GM12891 (cell line): Measurements from ENCODE around the gene MOCS1.

Experiments used
- DNase-seq: peaks from one replicate; pipeline ENCODE4 v3.0.0; 2011; ENCODE audit warnings: low spot score; ENCODE audit not compliant: insufficient read length
- FAIRE-seq: peaks from 2 replicates; lab custom pipeline; 2011; peaks lifted over from hg19 to GRCh38; lab: Jason Lieb, UNC
- PAX5 ChIP-seq: IDR thresholded peaks from 2 replicates; pipeline ENCODE4 v1.6.1; 2011; ENCODE audit warnings: low read length, moderate library complexity, mild to moderate bottlenecking; ENCODE audit not compliant: insufficient read depth, severe bottlenecking
- POLR2A ChIP-seq: IDR thresholded peaks from 2 replicates; pipeline ENCODE4 v1.6.1; 2011; ENCODE audit warnings: low read depth, low read length, control low read depth
- POLR2AphosphoS5 ChIP-seq: IDR thresholded peaks from 2 replicates; pipeline ENCODE4 v1.6.1; 2011; ENCODE audit warnings: low read depth, low read length, control low read depth
- POU2F2 ChIP-seq: IDR thresholded peaks from 2 replicates; pipeline ENCODE4 v1.6.1; 2011; ENCODE audit warnings: low read depth, mild to moderate bottlenecking, control low read depth, low read length, moderate library complexity
- SPI1 ChIP-seq: IDR thresholded peaks from 2 replicates; pipeline ENCODE4 v1.6.1; 2011; ENCODE audit warnings: low read depth, low read length, control low read depth
- TAF1 ChIP-seq: IDR thresholded peaks from 2 replicates; pipeline ENCODE4 v1.6.1; 2011; ENCODE audit warnings: low read depth, low read length, control low read depth

The MOCS1 gene

DNA sequence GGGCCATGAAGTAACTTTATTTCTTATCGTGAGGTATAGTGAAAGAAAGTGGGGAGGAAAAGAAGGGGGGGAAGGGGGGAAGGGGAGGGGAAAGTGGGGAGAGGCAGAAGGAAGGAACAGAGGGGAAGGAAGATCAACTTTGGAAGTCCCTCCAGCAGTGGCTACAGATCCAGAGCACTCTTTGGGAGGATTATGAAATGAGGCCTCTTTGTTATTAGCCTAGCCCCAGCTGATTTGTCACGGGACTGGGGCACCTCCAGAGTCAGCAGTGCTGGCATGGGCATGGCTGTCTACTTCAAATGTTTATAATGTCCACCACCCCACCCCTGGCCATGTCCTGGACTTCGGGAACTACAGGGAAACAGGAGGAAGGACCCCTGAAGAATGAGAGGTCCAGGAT, 7.6 kb downstream of the MOCS1 start:
- FAIRE-seq (no peak), DNase-seq (no peak)
- no peak for TF ChIP-seq POLR2AphosphoS5

DNA sequence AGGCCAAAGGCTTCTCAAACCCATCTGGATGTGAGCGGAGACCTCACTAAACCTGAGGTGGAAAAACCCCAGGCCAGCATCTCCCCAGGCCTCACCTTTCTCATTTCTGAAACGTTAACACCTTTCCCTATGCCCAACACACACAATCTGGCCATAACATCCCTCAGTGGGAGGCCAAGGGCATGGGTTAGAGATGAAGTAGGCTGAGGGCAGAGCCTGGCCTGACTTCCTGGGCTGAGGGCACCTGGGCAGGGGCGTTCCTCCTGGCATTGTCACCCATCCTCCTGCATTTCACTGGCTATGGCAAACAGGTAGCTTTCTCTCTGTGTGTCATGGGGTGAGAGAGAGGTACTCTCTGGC, 8.4 kb downstream of the MOCS1 start:
- no peak for DNase-seq
- TF ChIP-seq SPI1 (no peak), TAF1 (no peak), POLR2A (no peak), PAX5 (no peak), POU2F2 (no peak), POLR2AphosphoS5 (no peak)
- no peak for FAIRE-seq

DNA sequence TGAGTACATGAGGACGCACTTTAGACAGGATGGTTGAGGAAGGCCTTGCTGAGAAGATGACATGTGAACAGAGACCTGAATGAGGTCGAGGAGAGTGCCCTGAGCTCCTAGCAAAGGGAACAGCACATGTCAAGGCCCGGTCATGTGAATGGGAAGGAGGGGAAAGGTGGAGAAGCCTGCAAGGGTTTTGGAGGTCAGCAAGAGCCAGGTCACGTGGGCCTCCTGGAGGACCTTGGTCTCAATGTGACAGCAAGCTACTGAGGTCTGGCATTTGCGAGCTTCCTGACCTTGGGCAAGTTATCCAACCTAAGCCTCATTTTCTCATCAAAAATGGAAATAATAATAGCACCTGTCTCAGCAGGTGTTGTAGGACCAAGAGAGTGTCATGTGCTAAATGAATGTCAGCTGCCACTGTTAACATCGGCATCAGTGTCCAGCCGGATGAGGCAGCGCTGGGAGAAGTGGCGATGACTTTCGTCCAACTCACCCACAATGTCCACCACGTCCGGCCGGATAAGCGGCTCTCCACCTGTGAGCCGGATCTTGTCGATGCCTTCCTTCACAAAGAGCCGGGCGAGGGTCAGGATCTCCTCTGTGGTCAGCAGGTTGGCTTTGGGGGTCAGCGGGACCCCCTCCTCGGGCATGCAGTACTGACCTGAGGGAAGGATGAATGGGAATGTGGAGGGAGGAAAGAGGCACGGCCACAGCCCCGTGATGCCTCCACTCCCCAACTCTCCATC, 8.9 kb downstream of the MOCS1 start:
- no peak for TF ChIP-seq POU2F2
- TF ChIP-seq TAF1, result no peak
- TF ChIP-seq POLR2AphosphoS5, result no peak
- no peak for TF ChIP-seq PAX5
- no peak for TF ChIP-seq POLR2A
- TF ChIP-seq SPI1, result no peak
- FAIRE-seq (no peak), DNase-seq (no peak)

DNA sequence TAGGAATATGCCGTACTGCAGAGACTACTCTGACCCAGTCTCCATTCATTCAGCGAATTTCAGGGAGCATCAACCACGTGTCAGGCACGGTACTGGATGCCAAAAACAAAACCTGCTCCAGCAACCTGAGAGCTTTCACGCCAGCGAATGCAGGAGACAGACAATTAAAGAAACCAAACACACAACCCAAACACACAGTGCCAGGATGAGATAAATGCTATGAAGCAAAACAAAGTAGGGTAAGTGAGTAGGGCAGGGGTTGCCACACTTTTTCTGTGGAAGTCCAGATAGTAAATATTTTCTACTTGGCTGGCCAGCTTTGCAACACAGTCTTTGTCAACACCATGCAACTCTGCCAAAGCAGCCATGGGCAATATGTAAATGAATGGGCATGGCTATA, 10.0 kb downstream of the MOCS1 start:
- FAIRE-seq (no peak), DNase-seq (no peak)
- TF ChIP-seq SPI1 (no peak), POLR2AphosphoS5 (no peak), TAF1 (no peak), PAX5 (no peak), POU2F2 (no peak), POLR2A (no peak)

DNA sequence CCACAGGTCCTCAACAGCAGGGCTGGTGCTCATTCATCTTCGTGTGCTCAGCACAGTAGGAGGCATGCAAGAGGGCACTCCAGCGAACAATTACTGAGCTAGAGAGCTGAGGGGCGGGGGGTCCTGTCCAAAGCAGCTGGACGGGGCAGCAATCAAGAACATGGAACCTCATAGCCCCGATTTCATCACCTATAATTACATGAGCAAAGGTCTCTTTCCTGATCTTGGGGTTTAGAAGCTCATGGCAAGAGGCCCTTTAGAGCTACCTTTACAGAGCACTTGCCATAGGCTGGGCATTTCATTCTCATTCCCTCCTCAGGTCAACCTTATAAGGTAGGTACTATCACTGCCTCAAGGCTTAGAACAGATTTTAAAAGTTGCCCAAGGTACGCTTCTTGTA, 10.4 kb downstream of the MOCS1 start:
- TF ChIP-seq SPI1, result no peak
- TF ChIP-seq PAX5, result no peak
- no peak for TF ChIP-seq POU2F2
- TF ChIP-seq TAF1, result no peak
- no peak for TF ChIP-seq POLR2AphosphoS5
- no peak for TF ChIP-seq POLR2A
- FAIRE-seq, result no peak
- DNase-seq, result no peak

DNA sequence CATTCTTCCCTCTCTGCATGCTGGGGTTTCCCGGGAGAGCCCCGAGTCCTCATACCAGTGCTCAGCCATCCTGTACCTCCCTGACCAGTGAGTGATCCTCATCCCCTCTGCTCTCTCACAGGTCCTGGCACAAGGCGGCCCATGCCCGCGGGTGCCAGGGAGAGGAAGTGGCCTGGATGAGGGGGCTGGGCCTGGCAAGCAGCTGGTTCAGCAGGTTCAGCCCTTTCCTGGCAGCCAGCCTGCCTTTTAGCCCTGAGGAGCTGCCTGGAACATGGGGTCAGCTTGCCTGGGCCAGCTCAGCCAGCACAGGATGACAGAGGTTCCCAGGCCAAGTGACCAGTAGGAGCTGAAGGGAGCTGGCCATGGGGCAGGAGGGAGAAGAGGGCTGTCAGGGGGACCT, 10.9 kb downstream of the MOCS1 start:
- DNase-seq, result no peak
- FAIRE-seq, result no peak
- TF ChIP-seq POU2F2 (no peak), TAF1 (no peak), PAX5 (no peak), POLR2AphosphoS5 (no peak), POLR2A (no peak), SPI1 (no peak)

DNA sequence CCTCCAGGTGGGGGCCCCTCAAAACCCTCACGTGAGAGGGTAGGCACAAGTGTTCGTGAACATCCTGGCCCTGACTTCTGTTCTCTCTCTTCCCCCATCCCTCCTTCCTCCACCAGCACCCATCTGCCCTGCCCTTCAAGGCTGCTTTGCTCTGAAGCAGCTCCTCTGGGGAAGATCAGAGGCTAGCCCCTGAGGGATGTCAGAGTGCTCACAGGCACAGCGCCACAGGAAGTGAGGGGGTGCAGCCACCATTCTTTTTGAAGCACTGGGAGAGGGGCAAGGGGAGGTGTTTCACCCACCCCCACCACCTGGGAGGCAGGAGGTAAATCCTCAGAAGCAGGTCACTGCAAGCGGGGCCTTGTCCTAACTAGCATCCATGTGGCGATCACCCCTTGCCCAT, 11.4 kb downstream of the MOCS1 start:
- no peak for FAIRE-seq

DNA sequence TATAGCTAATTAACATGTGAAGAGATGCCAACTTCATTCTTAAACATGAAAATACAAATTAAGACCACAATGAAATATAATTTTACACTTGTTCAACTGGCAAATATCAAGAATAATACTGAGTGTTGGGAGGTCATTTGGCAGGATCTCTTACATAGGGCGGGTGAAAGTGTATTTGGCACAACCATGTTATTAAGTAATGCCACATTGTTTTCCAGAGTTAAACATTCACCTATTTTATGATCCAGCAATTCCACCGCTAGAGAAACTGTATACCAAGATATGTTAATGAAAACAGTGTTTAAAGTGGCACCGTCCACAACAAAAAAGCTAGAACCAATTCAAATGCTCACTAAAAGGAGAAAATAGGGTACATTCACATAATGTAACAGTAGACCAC, 14.1 kb downstream of the MOCS1 start:
- FAIRE-seq (no peak), DNase-seq (no peak)
- TF ChIP-seq POLR2AphosphoS5 (no peak), POU2F2 (no peak), TAF1 (no peak), SPI1 (no peak), PAX5 (no peak), POLR2A (no peak)

More for the DNA sequence above, 11.4 kb downstream of the MOCS1 start:
- TF ChIP-seq POLR2A (no peak), POU2F2 (no peak), SPI1 (no peak), TAF1 (no peak), POLR2AphosphoS5 (no peak), PAX5 (no peak)
- DNase-seq, result no peak

DNA sequence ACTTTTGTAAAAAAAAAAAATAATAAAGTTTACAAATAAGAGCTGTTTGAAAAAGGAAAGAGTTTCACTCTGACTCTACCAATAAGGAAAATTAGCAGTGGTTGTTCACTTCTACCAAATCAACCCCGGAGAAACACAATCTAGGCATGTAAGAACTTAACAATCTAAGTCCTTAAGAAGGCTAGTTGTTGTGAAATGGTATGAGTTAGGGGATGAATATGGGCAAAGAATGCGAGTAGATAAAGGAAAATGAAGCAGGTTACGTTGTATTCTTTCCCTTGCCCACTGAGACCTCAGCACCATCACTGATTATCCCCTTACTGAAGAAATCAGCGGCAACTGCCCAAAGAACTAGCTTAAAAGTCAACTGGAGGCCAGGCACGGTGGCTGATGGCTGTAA, 15.4 kb downstream of the MOCS1 start:
- DNase-seq (no peak), FAIRE-seq (no peak)
- no peak for TF ChIP-seq POLR2AphosphoS5
- TF ChIP-seq TAF1, result no peak
- TF ChIP-seq POU2F2, result no peak
- no peak for TF ChIP-seq POLR2A
- TF ChIP-seq PAX5, result no peak

DNA sequence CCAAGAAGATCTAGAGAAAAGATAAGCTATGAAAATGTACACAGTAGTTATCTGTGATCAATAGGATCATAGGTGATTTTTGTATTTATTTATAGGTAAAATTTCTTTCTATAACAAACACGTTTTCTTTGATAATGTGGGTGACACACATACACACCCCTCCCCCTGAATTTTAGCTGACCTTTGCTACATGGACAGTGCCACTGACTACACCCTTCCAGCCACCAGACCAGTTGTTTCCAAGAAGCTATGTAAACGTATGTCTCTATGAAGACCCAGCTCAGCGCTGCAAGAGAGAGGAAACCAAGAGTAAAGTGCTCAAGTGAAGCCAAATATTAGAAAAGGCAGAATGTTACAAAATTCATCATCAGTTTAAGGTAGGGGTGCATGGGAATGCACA, 16.3 kb downstream of the MOCS1 start:
- FAIRE-seq (no peak), DNase-seq (no peak)
- TF ChIP-seq POLR2A, result no peak
- TF ChIP-seq PAX5, result no peak

DNA sequence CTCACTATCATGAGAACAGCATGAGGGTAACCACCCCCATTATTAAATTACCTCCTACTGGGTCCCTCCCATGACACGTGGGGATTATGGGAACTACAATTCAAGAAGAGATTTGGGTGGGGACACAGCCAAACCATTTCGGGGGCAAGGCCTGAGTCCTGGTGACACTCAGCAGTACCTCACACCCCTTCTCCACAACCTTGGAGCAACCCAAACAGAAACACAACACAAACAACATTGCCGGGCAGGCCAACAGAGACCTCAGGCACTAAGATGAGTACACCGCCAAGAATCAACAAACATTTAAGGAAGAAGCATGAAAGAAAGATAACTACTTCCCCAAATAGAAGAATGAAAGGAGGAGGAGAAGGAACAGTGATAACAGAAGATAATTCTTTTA, 16.9 kb downstream of the MOCS1 start:
- DNase-seq, result no peak
- no peak for FAIRE-seq
- TF ChIP-seq POLR2AphosphoS5 (no peak), POLR2A (no peak), TAF1 (no peak), PAX5 (no peak), POU2F2 (no peak), SPI1 (no peak)

DNA sequence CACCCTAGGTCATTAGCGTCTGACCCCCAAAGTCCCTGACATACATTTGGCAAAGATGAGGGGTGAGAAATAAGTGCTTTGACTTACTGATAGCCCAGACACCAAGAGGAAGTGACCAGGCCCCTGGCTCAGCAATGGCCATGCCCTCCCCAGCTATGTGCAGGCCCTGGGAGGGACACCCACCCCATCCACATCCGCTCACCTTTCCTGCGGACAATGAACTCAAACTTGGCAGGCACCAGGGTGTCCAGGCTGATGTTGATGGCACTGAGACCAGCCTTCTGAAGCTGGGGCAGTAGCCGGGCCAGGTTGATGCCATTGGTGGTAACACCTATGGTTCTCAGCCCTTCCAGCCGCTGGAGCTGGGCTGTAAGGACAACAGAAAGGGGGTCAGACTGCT, 18.4 kb downstream of the MOCS1 start:
- FAIRE-seq (no peak), DNase-seq (no peak)
- TF ChIP-seq POU2F2 (no peak), SPI1 (no peak), POLR2A (no peak), TAF1 (no peak), POLR2AphosphoS5 (no peak), PAX5 (no peak)
